ENCODE data around the gene NAALADL2. TPM values are rescaled to one million over a fixed set of nuclear protein-coding genes. Genes with fewer than 3 reads are reported as not detected.

NAALADL2 gene
- polyA plus RNA-seq, 3 donors, result not detected

- no peak overlapping the region for H2AFZ ChIP-seq (ENCODE audit: insufficient read depth, low read depth, low read length, poor library complexity, severe bottlenecking)
- no peaks in the 10 kb centered on the region for H3K79me2 ChIP-seq (ENCODE audit: insufficient read depth, low read length)
- H3K4me2 ChIP-seq (replicated peaks; ENCODE audit: extremely low read depth, low read length, poor library complexity, severe bottlenecking), result no peak overlapping the region
- no peak for DNase-seq
- no peak for TF ChIP-seq CTCF (IDR thresholded peaks at IDR 0.05)
- H3K27me3 Mint-ChIP-seq (ENCODE audit: low read depth in 3 of 3), result no peaks in the 10 kb centered on the region
- H3K4me1 Mint-ChIP-seq, result no peaks in the 10 kb centered on the region
- H3K4me3 Mint-ChIP-seq, result no peak overlapping the region
- H3K9ac ChIP-seq (ENCODE audit: insufficient read depth, low read length, poor library complexity, severe bottlenecking), result no peak overlapping the region
- no peak overlapping the region for H3K27ac ChIP-seq (ENCODE audit: low read depth in 1 of 2, low read length in 2 of 2)
- H3K36me3 Mint-ChIP-seq, result no peaks in the 10 kb centered on the region
- no peaks in the 10 kb centered on the region for H3K27me3 ChIP-seq (ENCODE audit: control insufficient read depth in 2 of 2, insufficient read depth in 2 of 2, low read length in 2 of 2)
- H4K20me1 ChIP-seq (ENCODE audit: insufficient read depth, low read length), result no peaks in the 10 kb centered on the region
- H3K9me3 ChIP-seq (replicated peaks in 1 of 2; ENCODE audit: control insufficient read depth in 1 of 2, insufficient read depth in 1 of 2, low read length in 2 of 2), result peaks cover 0 to 2% of the 10 kb centered on the region in 2 donors
- no peak overlapping the region for H3K4me3 ChIP-seq (replicated peaks in 1 of 3; ENCODE audit: low read depth in 2 of 3, low read length in 3 of 3)
- no peak overlapping the region for H3K27ac Mint-ChIP-seq
- H3K4me1 ChIP-seq (ENCODE audit: control insufficient read depth in 1 of 2, insufficient read depth in 2 of 2, low read length in 2 of 2), result no peaks in the 10 kb centered on the region
- no CpG with 5 or more reads among the region's 3 CpGs for WGBS (ENCODE audit: insufficient coverage)
- no peaks in the 10 kb centered on the region for H3K36me3 ChIP-seq (replicated peaks in 1 of 2; ENCODE audit: control insufficient read depth in 1 of 2, insufficient read depth in 2 of 2, low read length in 2 of 2)
- H3K9me3 Mint-ChIP-seq, result peaks cover 0 to 9% (median 2%) of the 10 kb centered on the region in 7 donors
- intact Hi-C loops (cut with micrococcal nuclease), result no loop called here
Measured at GRCh38 chr3:175383813-175384212, 524.7 kb downstream of the NAALADL2 start.

GRCh38 chr3:175384569-175384968, 525.4 kb downstream of the NAALADL2 start:
- H3K4me3 Mint-ChIP-seq, result no peak overlapping the region
- Histone ChIP-seq H3K9ac (ENCODE audit: insufficient read depth, low read length, poor library complexity, severe bottlenecking) (no peak overlapping the region), H3K36me3 (replicated peaks in 1 of 2; ENCODE audit: control insufficient read depth in 1 of 2, insufficient read depth in 2 of 2, low read length in 2 of 2) (no peaks in the 10 kb centered on the region), H3K79me2 (ENCODE audit: insufficient read depth, low read length) (no peaks in the 10 kb centered on the region), H3K4me3 (replicated peaks in 1 of 3; ENCODE audit: low read depth in 2 of 3, low read length in 3 of 3) (no peak overlapping the region), H3K27ac (ENCODE audit: low read depth in 1 of 2, low read length in 2 of 2) (no peak overlapping the region), H2AFZ (ENCODE audit: insufficient read depth, low read depth, low read length, poor library complexity, severe bottlenecking) (no peak overlapping the region), H3K4me1 (ENCODE audit: control insufficient read depth in 1 of 2, insufficient read depth in 2 of 2, low read length in 2 of 2) (no peaks in the 10 kb centered on the region), H3K9me3 (replicated peaks in 1 of 2; ENCODE audit: control insufficient read depth in 1 of 2, insufficient read depth in 1 of 2, low read length in 2 of 2) (peaks cover 0 to 2% of the 10 kb centered on the region in 2 donors), H3K4me2 (replicated peaks; ENCODE audit: extremely low read depth, low read length, poor library complexity, severe bottlenecking) (no peak overlapping the region), H4K20me1 (ENCODE audit: insufficient read depth, low read length) (no peaks in the 10 kb centered on the region), H3K27me3 (ENCODE audit: control insufficient read depth in 2 of 2, insufficient read depth in 2 of 2, low read length in 2 of 2) (no peaks in the 10 kb centered on the region)
- intact Hi-C loops (cut with micrococcal nuclease), result no loop called here
- H3K36me3 Mint-ChIP-seq, result no peaks in the 10 kb centered on the region
- H3K9me3 Mint-ChIP-seq, result peaks cover 0 to 6% (median 0%) of the 10 kb centered on the region in 7 donors
- TF ChIP-seq CTCF (IDR thresholded peaks at IDR 0.05), result no peak
- no peaks in the 10 kb centered on the region for H3K4me1 Mint-ChIP-seq
- H3K27ac Mint-ChIP-seq, result no peak overlapping the region
- no peaks in the 10 kb centered on the region for H3K27me3 Mint-ChIP-seq (ENCODE audit: low read depth in 3 of 3)
- no peak for DNase-seq

All from CD14-positive monocyte (primary cell).